NCI-H187 treated with DMSO at 0.1 percent for 48 hours (cell line): ENCODE results near the gene GDPD4.
"Not testable (repeated sequence)": the region's sequence is repeated elsewhere in the genome, so short reads cannot be mapped to it uniquely, and the experiment has no call there.

Experiments
- DNase-seq: peaks from one replicate; lab custom pipeline; 2025; lab: John Stamatoyannopoulos, UW

Gene GDPD4, protein sequence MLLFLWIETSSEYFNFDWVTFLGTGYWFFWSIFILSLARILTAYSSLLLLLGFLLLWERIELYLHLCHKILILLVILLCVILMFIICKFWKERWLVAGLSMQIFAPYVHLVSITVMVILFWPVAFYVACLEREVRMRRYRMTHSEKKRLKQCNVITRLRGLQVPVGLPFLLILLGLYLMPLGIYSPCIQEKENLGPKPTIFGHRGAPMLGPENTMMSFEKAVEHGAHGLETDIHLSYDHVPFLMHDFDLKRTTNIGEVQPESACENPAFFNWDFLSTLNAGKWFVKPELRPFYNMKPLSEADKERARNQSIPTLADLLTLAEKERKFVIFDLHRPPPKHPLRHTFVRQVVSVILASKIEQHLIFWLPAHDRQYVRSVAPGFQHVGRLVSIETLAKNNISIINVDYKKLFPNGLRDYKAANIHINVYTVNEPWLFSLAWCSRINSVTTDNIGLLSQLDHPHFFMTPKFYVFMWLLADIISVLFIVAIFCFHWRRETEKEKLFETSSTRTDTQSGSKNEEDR

GRCh38 chr11:77301510-77301909 is at the start of gene GDPD4:
GDPD4 (minus strand) TSS chr11:77301686; CDS start chr11:77285137, 16,549 bp downstream.
- no peak for DNase-seq

- no peak for DNase-seq
Measured at GRCh38 chr11:77347948-77348347, 46.5 kb upstream of the GDPD4 start.

DNA sequence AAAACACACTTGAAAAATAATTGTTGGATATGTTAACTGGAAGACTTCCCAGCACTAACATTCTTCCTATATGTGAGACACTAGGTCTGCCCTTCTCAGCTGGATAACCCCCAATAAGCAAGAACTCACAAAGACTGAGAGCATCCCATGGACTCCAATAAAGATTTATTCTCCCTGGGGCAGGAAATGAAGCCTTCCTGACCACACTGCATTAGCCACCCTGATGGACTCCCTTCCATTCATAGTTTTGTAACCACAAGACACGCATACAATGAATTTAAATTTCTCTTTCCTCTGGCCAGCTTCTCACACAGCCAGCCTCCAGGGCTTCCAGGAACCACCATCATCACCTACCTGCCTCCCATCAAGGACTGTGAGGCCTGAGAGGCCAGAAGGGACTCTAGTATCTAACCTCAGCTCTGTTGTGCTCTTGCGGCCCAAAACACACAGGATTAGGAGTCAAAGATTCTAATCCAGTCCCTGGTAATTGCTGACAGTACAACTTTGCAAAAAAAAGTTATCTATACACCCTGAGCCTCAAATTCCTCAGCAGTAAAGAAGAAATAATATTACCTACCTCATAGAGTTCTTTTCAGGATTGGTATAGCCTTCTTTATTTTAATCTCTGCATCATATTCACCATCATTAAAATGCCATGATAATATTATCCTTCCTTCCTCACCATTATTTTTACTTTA is 45.6 kb upstream of the GDPD4 start:
- no peak for DNase-seq

- no peak for DNase-seq
Measured at GRCh38 chr11:77345621-77346020, 44.1 kb upstream of the GDPD4 start.

DNA sequence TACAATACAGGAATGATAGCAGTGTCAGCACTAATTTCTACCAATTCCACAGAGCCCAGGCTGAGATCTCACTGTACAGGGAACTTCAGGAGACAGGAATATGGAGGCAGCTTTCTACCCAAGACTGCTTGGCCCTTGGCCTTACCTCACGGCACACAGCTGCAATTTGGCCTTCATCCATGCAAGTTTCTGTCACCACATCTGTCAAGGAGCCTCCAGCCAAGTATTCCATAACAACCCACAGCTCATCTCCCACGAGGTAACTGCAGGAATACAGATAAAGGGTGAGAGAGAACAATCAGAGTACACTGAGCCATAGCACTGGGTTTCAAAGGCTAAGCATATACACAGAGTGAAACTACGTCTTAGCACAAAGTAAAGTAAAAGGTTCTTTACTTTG is 39.0 kb upstream of the GDPD4 start:
- no peak for DNase-seq

DNA sequence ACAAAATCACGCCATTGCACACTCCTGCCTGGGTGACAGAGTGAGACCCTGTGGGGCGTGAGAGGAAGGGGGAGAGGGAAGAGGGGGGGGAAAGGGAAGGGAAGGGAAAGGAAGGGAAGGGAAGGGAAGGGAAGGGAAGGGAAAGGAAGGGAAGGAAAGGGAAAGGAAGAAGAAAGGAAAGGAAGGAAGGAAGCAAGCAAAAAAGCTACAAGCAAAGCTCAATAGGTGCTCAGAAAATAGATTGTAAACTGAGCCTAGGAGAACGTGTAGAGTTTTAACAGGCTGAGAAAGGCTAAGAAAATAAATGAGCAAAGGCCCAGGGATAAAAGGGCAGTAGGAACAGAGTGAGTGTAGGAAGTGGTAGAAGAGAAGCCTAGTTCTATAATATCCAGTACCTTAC is 30.8 kb upstream of the GDPD4 start:
- no peak for DNase-seq

DNA sequence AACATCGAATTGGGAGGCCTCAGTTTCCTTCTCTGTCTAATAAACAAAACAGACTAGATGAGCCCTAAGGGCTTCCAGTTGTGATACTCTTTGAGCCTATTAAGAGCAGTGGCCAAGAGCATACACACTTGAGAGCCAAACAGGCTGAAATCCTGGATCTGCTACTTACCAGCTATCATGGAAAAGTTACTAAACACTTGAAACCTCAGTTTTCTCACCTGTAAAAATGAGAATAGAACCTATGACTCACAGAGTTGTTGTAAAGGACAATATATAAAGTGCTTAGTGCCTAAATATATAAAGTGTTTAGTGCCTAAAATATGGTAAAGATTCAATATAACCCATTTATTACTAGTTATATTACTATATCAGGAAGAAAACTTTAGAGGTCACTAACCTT is 23.7 kb upstream of the GDPD4 start:
- no peak for DNase-seq

DNA sequence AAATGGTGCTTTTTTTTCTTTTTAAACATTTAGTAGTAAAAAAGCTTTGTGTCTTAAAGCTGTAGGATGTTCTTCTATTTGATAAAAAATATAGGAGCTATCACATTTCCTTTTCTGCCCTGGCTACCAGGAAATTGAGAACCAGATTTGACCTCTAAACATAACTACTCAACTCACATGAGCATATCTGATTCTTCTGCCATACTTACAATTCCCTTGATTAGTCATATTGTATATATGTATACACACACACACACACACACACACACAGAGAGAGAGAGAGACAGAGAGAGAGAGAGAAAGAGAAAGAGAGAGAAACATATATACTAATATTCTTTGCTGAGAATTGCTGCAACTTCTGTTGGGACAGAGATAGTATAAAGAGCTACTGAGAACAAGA is 23.0 kb upstream of the GDPD4 start:
- no peak for DNase-seq

- no peak for DNase-seq
Measured at GRCh38 chr11:77322926-77323590, 21.6 kb upstream of the GDPD4 start.

GRCh38 chr11:77322506-77322905 is 21.0 kb upstream of the GDPD4 start:
- no peak for DNase-seq

GRCh38 chr11:77320351-77320750 is 18.9 kb upstream of the GDPD4 start:
- DNase-seq: no peak

DNA sequence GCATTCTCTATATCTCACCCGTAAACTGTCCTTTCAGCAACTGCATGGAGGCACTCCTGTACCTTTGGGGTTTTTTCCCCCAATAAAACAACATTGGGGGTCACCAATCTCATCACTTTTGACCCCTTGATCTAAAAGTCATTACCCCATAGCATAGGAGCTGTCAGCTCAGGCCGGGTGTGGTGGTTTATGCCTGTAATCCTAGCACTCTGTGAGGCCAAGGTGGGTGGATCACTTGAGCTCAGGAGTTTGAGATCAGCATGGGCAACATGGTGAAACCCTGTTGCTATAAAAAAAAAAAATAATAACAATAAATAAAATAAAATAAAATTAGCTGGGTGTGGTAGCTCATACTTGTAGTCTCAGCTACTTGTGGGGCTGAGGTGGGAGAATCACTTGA is 17.1 kb upstream of the GDPD4 start:
- no peak for DNase-seq

DNA sequence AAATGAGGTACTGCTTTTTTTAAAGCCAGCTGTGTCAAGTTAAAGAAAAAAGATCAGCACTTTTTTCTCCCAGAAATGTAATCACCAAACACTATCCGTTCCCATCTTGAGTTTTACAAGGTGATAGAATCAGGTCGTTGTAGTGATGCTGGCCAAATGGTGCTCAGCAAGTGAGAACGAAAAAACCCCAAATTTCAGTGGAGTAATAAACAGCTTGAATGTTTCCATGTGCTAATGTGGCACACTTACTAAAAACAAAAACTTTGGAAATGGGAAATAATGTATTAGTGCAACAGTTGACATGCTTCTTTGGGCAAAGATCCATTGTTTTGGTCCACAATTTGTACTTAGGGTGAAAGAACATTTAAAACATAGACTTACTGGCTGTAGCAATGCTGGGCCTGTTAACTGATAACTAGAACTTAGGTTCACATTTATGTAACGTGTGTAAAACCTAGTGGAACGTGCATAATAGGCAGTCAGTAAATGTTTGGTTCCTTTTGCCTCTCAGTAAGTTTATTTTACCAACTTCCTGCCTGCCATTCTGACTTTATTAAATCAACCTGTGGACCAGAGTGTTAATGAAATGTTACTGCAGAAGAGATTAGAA is 15.4 kb upstream of the GDPD4 start:
- no peak for DNase-seq

DNA sequence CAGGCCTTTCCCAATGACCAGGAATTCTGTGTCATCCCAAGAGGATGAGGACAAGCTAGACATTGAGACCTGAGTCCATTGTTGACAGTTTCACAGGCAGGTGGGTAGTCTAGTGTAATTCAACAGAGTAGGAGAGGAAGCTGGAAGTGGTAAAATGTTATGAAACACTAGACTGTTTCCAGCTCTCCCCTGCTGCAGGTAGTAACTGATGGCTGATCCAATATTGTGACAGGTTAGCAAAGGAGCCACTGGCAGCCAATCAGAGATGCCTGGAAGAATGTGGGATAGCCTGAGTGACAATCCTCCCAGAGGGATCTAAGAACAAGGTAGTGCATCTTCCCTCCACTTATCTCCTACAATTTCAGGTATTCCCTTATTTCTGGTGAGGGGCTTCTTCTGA is 10.6 kb upstream of the GDPD4 start:
- DNase-seq: no peak

DNA sequence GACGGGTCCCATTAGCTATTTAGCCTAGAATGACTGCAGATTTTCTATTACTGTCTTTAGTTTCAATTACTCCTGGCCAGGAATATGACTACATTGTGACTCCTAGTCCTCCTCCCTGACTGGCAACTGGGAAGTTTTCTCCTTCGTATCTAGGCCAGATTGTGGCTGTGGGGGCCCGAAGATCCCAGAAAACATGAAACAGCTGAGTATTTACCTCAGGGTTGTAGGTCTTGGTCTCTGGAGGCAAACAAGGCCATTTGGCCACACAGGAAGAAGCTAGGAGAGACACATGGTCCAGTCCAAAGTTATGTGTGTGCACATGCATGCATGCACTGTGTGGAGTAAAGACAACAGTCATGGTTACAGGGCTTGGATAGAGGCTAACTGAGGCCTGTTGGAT is 10.2 kb upstream of the GDPD4 start:
- no peak for DNase-seq

GRCh38 chr11:77310721-77311120 is 9.2 kb upstream of the GDPD4 start:
- no peak for DNase-seq

DNA sequence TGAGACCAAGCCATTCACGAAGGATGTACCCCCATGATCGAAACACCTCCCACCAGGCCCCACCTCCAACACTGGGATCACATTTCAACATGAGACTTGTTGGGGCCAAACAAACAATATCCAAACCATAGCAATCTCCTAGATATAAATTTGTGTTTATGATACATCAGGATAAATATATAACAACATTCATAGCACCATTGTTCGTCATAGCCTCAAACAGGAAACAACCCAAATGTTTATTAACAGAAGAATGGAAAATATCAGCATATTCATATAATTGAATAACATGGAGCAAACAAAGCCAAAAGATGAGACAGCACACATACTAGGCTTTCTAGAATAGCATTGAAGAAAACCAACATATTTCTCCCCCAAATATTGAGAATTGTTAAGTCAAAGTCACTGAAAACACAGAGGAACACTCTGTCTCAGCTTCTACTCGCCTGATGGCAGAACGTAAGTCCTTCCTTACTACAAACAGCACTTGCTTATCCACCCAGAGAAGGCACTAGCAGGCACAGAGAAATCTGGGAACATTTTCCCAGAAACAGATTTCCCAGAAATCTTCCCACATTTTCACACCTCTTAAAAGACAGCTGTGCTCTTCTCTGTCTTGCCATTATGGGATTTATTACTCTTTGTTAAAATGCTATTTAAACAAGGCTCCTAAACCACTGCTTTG is 8.1 kb upstream of the GDPD4 start:
- DNase-seq: no peak

DNA sequence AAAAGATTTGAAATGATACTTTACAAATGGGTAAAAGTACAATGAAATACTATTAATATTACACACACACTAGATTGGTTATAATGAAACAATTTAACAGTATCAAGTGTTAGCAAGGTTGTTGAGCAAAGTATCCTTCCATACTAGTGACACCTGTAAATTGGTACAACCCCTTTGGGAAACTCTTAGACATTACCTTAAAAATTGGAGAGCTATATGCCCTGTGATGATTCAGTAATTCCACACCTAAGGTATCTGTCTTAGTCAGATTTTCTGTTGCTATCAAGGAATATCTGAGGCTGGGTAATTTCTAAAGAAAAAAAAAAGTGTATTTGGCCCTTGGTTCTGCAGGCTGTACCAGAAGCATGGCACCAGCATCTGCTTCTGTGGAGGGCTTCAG is 7.4 kb upstream of the GDPD4 start:
- no peak for DNase-seq

- no peak for DNase-seq
Measured at GRCh38 chr11:77303328-77303727, 1.8 kb upstream of the GDPD4 start.

DNA sequence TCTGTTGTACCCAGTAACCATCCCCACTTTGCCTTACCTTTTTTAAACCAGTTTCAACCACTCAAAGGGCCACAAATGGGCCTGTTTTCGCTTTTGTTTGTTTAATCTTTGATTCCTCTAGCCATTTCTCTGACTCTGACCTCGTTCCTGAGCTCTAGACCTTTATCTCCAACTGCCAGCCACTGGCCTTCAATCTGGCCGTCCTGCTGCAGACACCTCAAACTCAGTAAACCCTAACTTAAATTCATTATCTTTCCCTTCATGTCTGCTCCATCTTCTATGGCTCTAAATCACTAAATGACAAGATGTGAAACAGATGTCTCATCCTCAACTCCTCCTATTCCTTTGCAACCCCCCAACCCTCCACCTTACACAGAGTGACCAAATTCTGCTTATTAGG is 1.3 kb upstream of the GDPD4 start:
- DNase-seq: no peak

- DNase-seq: no peak
Measured at GRCh38 chr11:77300695-77301094, 791 bp downstream of the GDPD4 start.

GRCh38 chr11:77300028-77300427 is 1.5 kb downstream of the GDPD4 start:
- DNase-seq: not testable (repeated sequence)
